BLaER1 (cell line): ENCODE data around the gene HCFC2.
"Not testable (repeated sequence)": the region's sequence is repeated elsewhere in the genome, so short reads cannot be mapped to it uniquely, and the experiment has no call there.

Source experiments
- H3K27ac ChIP-seq: shearing (Covaris generic); formaldehyde crosslinking; 2 replicates; pipeline ENCODE4 v1.8.1; 2022
- H3K27me3 ChIP-seq: shearing (Covaris generic); formaldehyde crosslinking; 2 replicates; pipeline ENCODE4 v1.8.1; 2022
- H3K36me3 ChIP-seq: shearing (Covaris generic); formaldehyde crosslinking; 2 replicates; pipeline ENCODE4 v1.8.1; 2022
- H3K4me1 ChIP-seq: shearing (Covaris generic); formaldehyde crosslinking; 2 replicates; pipeline ENCODE4 v1.8.1; 2022
- H3K4me2 ChIP-seq: shearing (Covaris generic); formaldehyde crosslinking; 2 replicates; pipeline ENCODE4 v1.8.1; 2022
- H3K4me3 ChIP-seq: shearing (Covaris generic); formaldehyde crosslinking; 2 replicates; pipeline ENCODE4 v1.8.1; 2022
- H3K9ac ChIP-seq: shearing (Covaris generic); formaldehyde crosslinking; 2 replicates; pipeline ENCODE4 v1.8.1; 2022
- H3K9me3 ChIP-seq: shearing (Covaris generic); formaldehyde crosslinking; 2 replicates; pipeline ENCODE4 v1.8.1; 2022
- H4K20me1 ChIP-seq: shearing (Covaris generic); formaldehyde crosslinking; 2 replicates; pipeline ENCODE4 v1.8.1; 2022
- Cebpa-rat ChIP-seq: shearing (Covaris generic); IDR thresholded peaks from 2 replicates; pipeline ENCODE4 v1.8.1; 2022

HCFC2 gene

GRCh38 chr12:104109446-104110271 lies 45.3 kb downstream of the HCFC2 start:
- no peak overlapping the region for H3K9ac ChIP-seq
- peaks cover 12% of the 10 kb centered on the region for H3K36me3 ChIP-seq
- no peaks in the 10 kb centered on the region for H4K20me1 ChIP-seq
- no peak overlapping the region for H3K4me2 ChIP-seq
- no peak for TF ChIP-seq Cebpa-rat
- no peak overlapping the region for H3K27ac ChIP-seq
- H3K9me3 ChIP-seq: no peaks in the 10 kb centered on the region
- H3K4me3 ChIP-seq: no peak overlapping the region
- peaks cover 8% of the 10 kb centered on the region for H3K4me1 ChIP-seq
- no peaks in the 10 kb centered on the region for H3K27me3 ChIP-seq

- not testable (repeated sequence) for H3K4me1 ChIP-seq, H3K27ac ChIP-seq, H3K9ac ChIP-seq, H3K4me2 ChIP-seq, H3K4me3 ChIP-seq, H4K20me1 ChIP-seq, H3K9me3 ChIP-seq, H3K27me3 ChIP-seq
- H3K36me3 ChIP-seq: peaks cover 45% of the 10 kb centered on the region
Observed at GRCh38 chr12:104114834-104115586, 50.7 kb downstream of the HCFC2 start.

GRCh38 chr12:104115587-104115975 lies 51.2 kb downstream of the HCFC2 start:
- no peaks in the 10 kb centered on the region for H3K9me3 ChIP-seq
- no peaks in the 10 kb centered on the region for H4K20me1 ChIP-seq
- H3K4me2 ChIP-seq: no peak overlapping the region
- no peaks in the 10 kb centered on the region for H3K4me1 ChIP-seq
- peaks cover 51% of the 10 kb centered on the region for H3K36me3 ChIP-seq
- no peak overlapping the region for H3K9ac ChIP-seq
- no peak overlapping the region for H3K27ac ChIP-seq
- TF ChIP-seq Cebpa-rat: no peak
- H3K27me3 ChIP-seq: no peaks in the 10 kb centered on the region
- H3K4me3 ChIP-seq: no peak overlapping the region

GRCh38 chr12:104121001-104121400 lies 56.7 kb downstream of the HCFC2 start:
- Histone ChIP-seq H3K9ac (no peak overlapping the region), H3K4me1 (no peaks in the 10 kb centered on the region), H3K4me2 (no peak overlapping the region), H3K4me3 (no peak overlapping the region), H3K27me3 (no peaks in the 10 kb centered on the region), H3K9me3 (no peaks in the 10 kb centered on the region), H3K36me3 (peaks cover 87% of the 10 kb centered on the region), H3K27ac (no peak overlapping the region), H4K20me1 (no peaks in the 10 kb centered on the region)
- TF ChIP-seq Cebpa-rat: no peak

- no peak overlapping the region for H3K9ac ChIP-seq
- H3K27ac ChIP-seq: no peak overlapping the region
- peaks cover 91% of the 10 kb centered on the region for H3K36me3 ChIP-seq
- H3K4me1 ChIP-seq: no peaks in the 10 kb centered on the region
- H3K9me3 ChIP-seq: no peaks in the 10 kb centered on the region
- TF ChIP-seq Cebpa-rat: no peak
- H3K4me2 ChIP-seq: no peak overlapping the region
- H3K4me3 ChIP-seq: no peak overlapping the region
- H3K27me3 ChIP-seq: no peaks in the 10 kb centered on the region
- no peaks in the 10 kb centered on the region for H4K20me1 ChIP-seq
Observed at GRCh38 chr12:104122298-104122697, 58.0 kb downstream of the HCFC2 start.

GRCh38 chr12:104126548-104126947 lies 62.2 kb downstream of the HCFC2 start:
- H3K4me2 ChIP-seq: no peak overlapping the region
- H3K27me3 ChIP-seq: no peaks in the 10 kb centered on the region
- H3K27ac ChIP-seq: no peak overlapping the region
- H3K9me3 ChIP-seq: no peaks in the 10 kb centered on the region
- no peak overlapping the region for H3K4me3 ChIP-seq
- no peaks in the 10 kb centered on the region for H3K4me1 ChIP-seq
- no peak overlapping the region for H3K9ac ChIP-seq
- no peak for TF ChIP-seq Cebpa-rat
- H4K20me1 ChIP-seq: peaks cover 6% of the 10 kb centered on the region; the same call in 1 of the 2 replicates
- H3K36me3 ChIP-seq: peaks cover 96% of the 10 kb centered on the region

GRCh38 chr12:104130760-104131159 lies 66.4 kb downstream of the HCFC2 start:
- H3K36me3 ChIP-seq: peaks cover 91% of the 10 kb centered on the region
- H3K9ac ChIP-seq: no peak overlapping the region
- no peak overlapping the region for H3K4me3 ChIP-seq
- no peaks in the 10 kb centered on the region for H3K9me3 ChIP-seq
- TF ChIP-seq Cebpa-rat: no peak
- peaks cover 6% of the 10 kb centered on the region; the same call in 1 of the 2 replicates for H4K20me1 ChIP-seq
- H3K4me2 ChIP-seq: no peak overlapping the region
- H3K27ac ChIP-seq: no peak overlapping the region
- no peaks in the 10 kb centered on the region for H3K27me3 ChIP-seq
- H3K4me1 ChIP-seq: peaks cover 20% of the 10 kb centered on the region

GRCh38 chr12:104131609-104132008 lies 67.3 kb downstream of the HCFC2 start:
- Histone ChIP-seq H3K27ac (no peak overlapping the region), H3K4me3 (no peak overlapping the region), H3K9me3 (no peaks in the 10 kb centered on the region), H3K9ac (no peak overlapping the region), H3K27me3 (no peaks in the 10 kb centered on the region), H3K4me2 (no peak overlapping the region), H4K20me1 (peaks cover 6% of the 10 kb centered on the region; the same call in 1 of the 2 replicates), H3K36me3 (peaks cover 83% of the 10 kb centered on the region), H3K4me1 (peaks cover 29% of the 10 kb centered on the region)
- no peak for TF ChIP-seq Cebpa-rat

- no peak overlapping the region for H3K27ac ChIP-seq
- H3K4me2 ChIP-seq: no peak overlapping the region
- H3K36me3 ChIP-seq: peaks cover 75% of the 10 kb centered on the region
- no peaks in the 10 kb centered on the region for H3K27me3 ChIP-seq
- peaks cover 32% of the 10 kb centered on the region for H3K4me1 ChIP-seq
- H3K4me3 ChIP-seq: no peak overlapping the region
- H3K9ac ChIP-seq: no peak overlapping the region
- no peaks in the 10 kb centered on the region for H3K9me3 ChIP-seq
- no peak for TF ChIP-seq Cebpa-rat
- H4K20me1 ChIP-seq: peaks cover 6% of the 10 kb centered on the region; the same call in 1 of the 2 replicates
Observed at GRCh38 chr12:104132351-104132956, 68.1 kb downstream of the HCFC2 start.

- Histone ChIP-seq H3K27ac (no peak overlapping the region), H3K36me3 (peaks cover 67% of the 10 kb centered on the region), H3K4me2 (no peak overlapping the region), H3K9me3 (no peaks in the 10 kb centered on the region), H4K20me1 (peaks cover 6% of the 10 kb centered on the region; the same call in 1 of the 2 replicates), H3K27me3 (no peaks in the 10 kb centered on the region), H3K4me3 (no peak overlapping the region), H3K9ac (no peak overlapping the region), H3K4me1 (peaks cover 33% of the 10 kb centered on the region)
- TF ChIP-seq Cebpa-rat: no peak
Observed at GRCh38 chr12:104133321-104133720, 69.0 kb downstream of the HCFC2 start.
